Endothelial cell of umbilical vein (primary cell): ENCODE data around the gene OR10A3. TPM values are rescaled to one million over a fixed set of nuclear protein-coding genes. Genes with fewer than 3 reads are reported as not detected.

Experiments
- BruUV-seq: library from RNA; stranded (reverse); fragments of 400-500 nt; replicated peaks from 2 replicates; lab custom pipeline; 2021; lab: Mats Ljungman, UMichigan
- CTCF ChIA-PET: fragments of 300-600, 350-600 bp; sonication (Branson Sonifier 250); formaldehyde crosslinking; loops from one replicate; lab custom pipeline; 2021; ENCODE audit warnings: antibody characterized with exemption, inconsistent platforms; lab: Charles Lee
- POLR2A ChIA-PET: fragments of 300-600, 350-600 bp; sonication (Branson Sonifier 250); formaldehyde crosslinking; loops from one replicate; lab custom pipeline; 2021; ENCODE audit warnings: antibody characterized with exemption, inconsistent platforms; lab: Charles Lee
- DNase-seq: peaks from one replicate; pipeline ENCODE4 v3.0.0-alpha.2; 2011; ENCODE audit warnings: low read depth, low spot score
- FAIRE-seq: peaks from 2 replicates; lab custom pipeline; 2011; peaks lifted over from hg19 to GRCh38; lab: Jason Lieb, UNC
- H2AFZ ChIP-seq: 2 replicates; pipeline ENCODE4 v1.6.0; 2012; ENCODE audit warnings: low read depth, low read length, control low read depth, inconsistent platforms
- H3K27ac ChIP-seq: 2 replicates; pipeline ENCODE4 v1.5.1; 2011; ENCODE audit warnings: low read depth, mild to moderate bottlenecking, control low read depth, low read length, moderate library complexity; ENCODE audit not compliant: insufficient read depth
- H3K27me3 ChIP-seq, 2 experiments: 2 replicates each; pipeline versions ENCODE4 v1.6.0 to v1.6.1; 2011; ENCODE audit warnings: low read length in 2 of 2, mixed read lengths in 1 of 2; ENCODE audit not compliant: control insufficient read depth in 2 of 2, insufficient read depth in 2 of 2
- H3K36me3 ChIP-seq, 2 experiments: 2 replicates in 1 of 2; 3 replicates in 1 of 2; pipeline ENCODE4 v1.5.1; 2011; ENCODE audit warnings: low read length in 2 of 2, mild to moderate bottlenecking in 1 of 2, moderate library complexity in 1 of 2; ENCODE audit not compliant: control insufficient read depth in 2 of 2, insufficient read depth in 2 of 2; ENCODE audit errors: extremely low read depth in 1 of 2
- H3K4me1 ChIP-seq: 3 replicates; pipeline ENCODE4 v1.5.1; 2011; ENCODE audit warnings: mild to moderate bottlenecking, low read length; ENCODE audit not compliant: control insufficient read depth, insufficient read depth; ENCODE audit errors: extremely low read depth
- H3K4me2 ChIP-seq: 2 replicates; pipeline ENCODE4 v1.6.1; 2011; ENCODE audit warnings: low read length, control low read depth, mixed read lengths; ENCODE audit not compliant: insufficient read depth
- H3K4me3 ChIP-seq, 3 experiments: fragments of 200-600 bp in 1 of 3; sonication (generic), shearing (Covaris generic) in 1 of 3; replicated peaks in 1 of 3; 2 replicates each; pipeline ENCODE4 v1.5.1; 2011 to 2016; ENCODE audit warnings: control low read depth in 3 of 3, low read length in 3 of 3, mild to moderate bottlenecking in 2 of 3, inconsistent platforms in 1 of 3, low read depth in 1 of 3, moderate library complexity in 1 of 3; ENCODE audit not compliant: insufficient read depth in 1 of 3
- H3K79me2 ChIP-seq: 2 replicates; pipeline ENCODE4 v1.6.0; 2012; ENCODE audit warnings: low read length, inconsistent platforms; ENCODE audit not compliant: control insufficient read depth, insufficient read depth
- H3K9ac ChIP-seq: replicated peaks from 2 replicates; pipeline ENCODE3; 2011; ENCODE audit warnings: low read length, control low read depth; ENCODE audit not compliant: insufficient read depth; ENCODE audit errors: extremely low read depth
- H3K9me1 ChIP-seq: replicated peaks from 3 replicates; pipeline ENCODE4 v1.6.0; 2011; ENCODE audit warnings: mild to moderate bottlenecking, low read length; ENCODE audit not compliant: control insufficient read depth, insufficient read depth; ENCODE audit errors: extremely low read depth
- H3K9me3 ChIP-seq: replicated peaks from 2 replicates; pipeline ENCODE4 v1.5.1; 2012; ENCODE audit warnings: low read length, inconsistent platforms; ENCODE audit not compliant: control insufficient read depth, insufficient read depth
- H4K20me1 ChIP-seq: replicated peaks from 2 replicates; pipeline ENCODE3; 2011; ENCODE audit warnings: mild to moderate bottlenecking, low read length; ENCODE audit not compliant: control insufficient read depth, insufficient read depth; ENCODE audit errors: extremely low read depth
- CTCF ChIP-seq, 2 donors: IDR thresholded peaks; 1 replicate in 1 of 2; 2 replicates in 1 of 2; pipeline ENCODE4 v1.5.1; 2011; ENCODE audit warnings: low read length in 2 of 2, mild to moderate bottlenecking in 2 of 2, moderate library complexity in 2 of 2, control low read depth in 1 of 2, inconsistent platforms in 1 of 2, low read depth in 1 of 2; ENCODE audit not compliant: insufficient read depth in 1 of 2; ENCODE audit errors: extremely low read depth in 1 of 2
- EZH2 ChIP-seq: IDR thresholded peaks from 2 replicates; pipeline ENCODE4 v1.6.1; 2012; ENCODE audit warnings: borderline replicate concordance, low read depth, mild to moderate bottlenecking, moderate library complexity, low read length, inconsistent platforms; ENCODE audit not compliant: severe bottlenecking
- FOS ChIP-seq: IDR thresholded peaks from 2 replicates; pipeline ENCODE4 v1.6.1; 2011; ENCODE audit warnings: mild to moderate bottlenecking, low read length, moderate library complexity, borderline replicate concordance; ENCODE audit not compliant: insufficient read depth
- GATA2 ChIP-seq: IDR thresholded peaks from 2 replicates; pipeline ENCODE4 v1.7.0; 2011; ENCODE audit warnings: low read depth, mild to moderate bottlenecking, moderate library complexity, mixed read lengths, low read length; ENCODE audit not compliant: insufficient read length, insufficient read depth
- JUN ChIP-seq: IDR thresholded peaks from 2 replicates; pipeline ENCODE4 v1.6.1; 2011; ENCODE audit warnings: borderline replicate concordance, low read depth; ENCODE audit not compliant: insufficient read length, insufficient read depth
- MAX ChIP-seq: IDR thresholded peaks from 2 replicates; pipeline ENCODE4 v1.6.1; 2011; ENCODE audit not compliant: insufficient read depth, insufficient read length
- MYC ChIP-seq: IDR thresholded peaks from one replicate; pipeline ENCODE4 v1.6.1; 2011; ENCODE audit warnings: mild to moderate bottlenecking, low read depth, low read length
- POLR2A ChIP-seq: IDR thresholded peaks from 2 replicates; pipeline ENCODE4 v1.6.1; 2012; ENCODE audit warnings: low read depth, mild to moderate bottlenecking, control low read depth, low read length
- POLR2AphosphoS5 ChIP-seq: IDR thresholded peaks from 2 replicates; pipeline ENCODE4 v1.6.1; 2012; ENCODE audit warnings: low read depth, mild to moderate bottlenecking, control low read depth, low read length, moderate library complexity; ENCODE audit not compliant: insufficient read depth
- dilution Hi-C: fragments of 300-500 bp; cut with MboI; formaldehyde crosslinking; loops from one replicate; pipeline ENCODE4 v1.15.0; 2019; ENCODE audit warnings: low sequenced_read_pairs; ENCODE audit not compliant: extremely low pct_ligation_motif_present
- intact Hi-C: fragments of 100-400 bp; cut with micrococcal nuclease; formaldehyde crosslinking; loops from one replicate; pipeline ENCODE4 v1.10.0; 2022
- polyA plus RNA-seq, 4 experiments: library from polyadenylated mRNA; depleted of rRNA in 3 of 4; stranded (reverse) in 3 of 4; unstranded in 1 of 4; fragments of >200 nt; gene quantifications; 2 replicates each; pipeline versions ENCODE4 v1.2.1 to v1.2.3, GENCODE V29; 2011 to 2012; ENCODE audit warnings: missing spikeins in 1 of 4
- total RNA-seq: library from RNA; stranded (reverse); gene quantifications from 2 replicates; pipeline ENCODE4 v1.2.3, GENCODE V29; 2021

OR10A3 gene
- total and polyA plus RNA-seq, 2 donors (not counting 3 experiments of a cell fraction or from before 2014, with no cell fraction given), result not detected

- H3K4me2 ChIP-seq, result no peak overlapping the region
- H3K9me1 ChIP-seq, result no peaks in the 10 kb centered on the region
- H3K27ac ChIP-seq, result no peak overlapping the region
- H3K36me3 ChIP-seq, result no peaks in the 10 kb centered on the region
- ChIA-PET CTCF (interaction anchor here (1.3 to 7.9 kb wide), 2 partner anchors 71 to 78 kb away, joined by 3 to 109 read pairs; partner anchors contain the start of gene EIF3F), POLR2A (no interaction called here)
- H3K4me1 ChIP-seq, result no peaks in the 10 kb centered on the region
- H3K27me3 ChIP-seq, result peaks cover 6 to 8% of the 10 kb centered on the region in 2 experiments
- dilution Hi-C loops (no loop called here), intact Hi-C loops (loop anchor here (5.0 kb wide), 1 partner anchor 185 kb away; no protein-coding TSS in a partner anchor)
- H3K4me3 ChIP-seq, result no peak overlapping the region
- H3K79me2 ChIP-seq, result no peaks in the 10 kb centered on the region
- no peaks in the 10 kb centered on the region for H3K9me3 ChIP-seq
- BruUV-seq, result no TSS peak
- H3K9ac ChIP-seq, result no peak overlapping the region
- FAIRE-seq (no peak), DNase-seq (no peak)
- TF ChIP-seq MYC (no peak), JUN (no peak), FOS (no peak), POLR2A (no peak), EZH2 (no peak), POLR2AphosphoS5 (no peak), MAX (no peak), CTCF (IDR thresholded peaks at IDR 0.05; ENCODE audit: extremely low read depth in 1 of 2, insufficient read depth in 1 of 2, low read depth in 1 of 2, low read length in 2 of 2) (no peak), GATA2 (no peak)
- no peaks in the 10 kb centered on the region for H4K20me1 ChIP-seq
- no peak overlapping the region for H2AFZ ChIP-seq
Observed at GRCh38 chr11:7907121-7907520, 34.4 kb downstream of the OR10A3 start.
